ENCODE data around the gene TNFRSF6B.

Gene TNFRSF6B

DNA sequence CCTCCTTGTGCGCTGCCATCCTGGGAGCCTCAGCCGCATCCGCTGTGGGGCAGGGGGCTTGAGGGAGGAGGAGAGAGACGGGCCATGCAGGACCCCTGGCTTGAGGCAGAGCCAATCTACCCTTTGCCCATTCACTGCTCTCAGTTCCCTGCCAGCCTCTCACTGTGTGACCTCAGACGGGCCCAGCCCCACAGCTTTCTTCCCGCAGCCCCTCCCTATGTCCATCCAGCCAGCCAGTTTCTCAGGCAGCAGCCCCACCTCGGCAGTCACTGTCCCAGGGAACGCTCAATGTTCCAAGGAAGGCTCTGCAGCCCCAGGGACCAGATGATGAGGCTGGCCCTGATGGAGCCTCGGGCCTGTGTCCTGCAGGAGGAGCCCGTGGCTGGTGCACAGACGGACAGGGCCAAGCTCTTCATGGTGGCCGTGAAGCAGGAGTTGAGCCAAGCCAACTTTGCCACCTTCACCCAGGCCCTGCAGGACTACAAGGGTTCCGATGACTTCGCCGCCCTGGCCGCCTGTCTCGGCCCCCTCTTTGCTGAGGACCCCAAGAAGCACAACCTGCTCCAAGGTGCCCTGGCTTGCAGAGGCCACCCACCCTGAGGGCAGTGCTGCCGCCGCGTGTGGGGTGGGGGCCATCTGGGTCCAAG is 3.9 kb upstream of the TNFRSF6B start:
- H3K79me2 ChIP-seq (ENCODE audit: insufficient read depth, low read length), result no peaks in the 10 kb centered on the region
- no peak overlapping the region for H3K4me2 ChIP-seq (ENCODE audit: insufficient read depth, low read length)
- no peak overlapping the region for H3K4me3 ChIP-seq (ENCODE audit: low read depth in 1 of 2, low read length in 2 of 2)
- no peaks in the 10 kb centered on the region for H3K4me1 ChIP-seq (ENCODE audit: insufficient read depth, low read length)
- H2AFZ ChIP-seq (ENCODE audit: low read depth, low read length), result no peak overlapping the region
- peaks cover 47% of the 10 kb centered on the region for H3K36me3 ChIP-seq (ENCODE audit: insufficient read depth, low read length)
- H3K9ac ChIP-seq (ENCODE audit: low read depth, low read length), result no peak overlapping the region
- TF ChIP-seq CTCF (IDR thresholded peaks at IDR 0.05; ENCODE audit: borderline replicate concordance, extremely low read depth, low read length, poor library complexity, severe bottlenecking), result no peak
- TF ChIP-seq EZH2 (IDR thresholded peaks at IDR 0.05; ENCODE audit: borderline replicate concordance, low read depth, low read length, severe bottlenecking), result no peak
- no peaks in the 10 kb centered on the region for H3K27me3 ChIP-seq (ENCODE audit: insufficient read depth, low read length, poor library complexity)
- DNase-seq (no peak), ATAC-seq (ENCODE audit: insufficient read depth, low read depth) (no peak)
- peaks cover 18% of the 10 kb centered on the region; the same call in 1 of the 2 replicates for H4K20me1 ChIP-seq (ENCODE audit: insufficient read depth, low read length)
- H3K9me3 ChIP-seq (ENCODE audit: insufficient read depth, low read length, severe bottlenecking), result no peaks in the 10 kb centered on the region
- no peak overlapping the region for H3K27ac ChIP-seq (ENCODE audit: low read length)

GRCh38 chr20:63693083-63693732 is 3.2 kb upstream of the TNFRSF6B start:
- ATAC-seq (ENCODE audit: insufficient read depth, low read depth) (no peak), DNase-seq (no peak)
- Histone ChIP-seq H3K4me3 (ENCODE audit: low read depth in 1 of 2, low read length in 2 of 2) (no peak overlapping the region), H3K27me3 (ENCODE audit: insufficient read depth, low read length, poor library complexity) (no peaks in the 10 kb centered on the region), H3K27ac (ENCODE audit: low read length) (no peak overlapping the region), H3K36me3 (ENCODE audit: insufficient read depth, low read length) (peaks cover 50% of the 10 kb centered on the region), H3K4me2 (ENCODE audit: insufficient read depth, low read length) (no peak overlapping the region), H3K79me2 (ENCODE audit: insufficient read depth, low read length) (no peaks in the 10 kb centered on the region), H2AFZ (ENCODE audit: low read depth, low read length) (no peak overlapping the region), H3K9me3 (ENCODE audit: insufficient read depth, low read length, severe bottlenecking) (no peaks in the 10 kb centered on the region), H3K9ac (ENCODE audit: low read depth, low read length) (no peak overlapping the region), H3K4me1 (ENCODE audit: insufficient read depth, low read length) (no peaks in the 10 kb centered on the region), H4K20me1 (ENCODE audit: insufficient read depth, low read length) (peaks cover 20% of the 10 kb centered on the region; the same call in 1 of the 2 replicates)
- TF ChIP-seq CTCF (IDR thresholded peaks at IDR 0.05; ENCODE audit: borderline replicate concordance, extremely low read depth, low read length, poor library complexity, severe bottlenecking) (no peak), EZH2 (IDR thresholded peaks at IDR 0.05; ENCODE audit: borderline replicate concordance, low read depth, low read length, severe bottlenecking) (no peak)

GRCh38 chr20:63693733-63694583 is 2.5 kb upstream of the TNFRSF6B start:
- Histone ChIP-seq H3K27me3 (ENCODE audit: insufficient read depth, low read length, poor library complexity) (no peaks in the 10 kb centered on the region), H3K4me2 (ENCODE audit: insufficient read depth, low read length) (no peak overlapping the region), H3K27ac (ENCODE audit: low read length) (no peak overlapping the region), H4K20me1 (ENCODE audit: insufficient read depth, low read length) (peaks cover 25% of the 10 kb centered on the region; the same call in 1 of the 2 replicates), H3K9ac (ENCODE audit: low read depth, low read length) (no peak overlapping the region), H3K79me2 (ENCODE audit: insufficient read depth, low read length) (no peaks in the 10 kb centered on the region), H3K4me1 (ENCODE audit: insufficient read depth, low read length) (no peaks in the 10 kb centered on the region), H3K36me3 (ENCODE audit: insufficient read depth, low read length) (peaks cover 50% of the 10 kb centered on the region), H3K9me3 (ENCODE audit: insufficient read depth, low read length, severe bottlenecking) (no peaks in the 10 kb centered on the region), H2AFZ (ENCODE audit: low read depth, low read length) (no peak overlapping the region), H3K4me3 (ENCODE audit: low read depth in 1 of 2, low read length in 2 of 2) (no peak overlapping the region)
- TF ChIP-seq CTCF (IDR thresholded peaks at IDR 0.05; ENCODE audit: borderline replicate concordance, extremely low read depth, low read length, poor library complexity, severe bottlenecking), result no peak
- TF ChIP-seq EZH2 (IDR thresholded peaks at IDR 0.05; ENCODE audit: borderline replicate concordance, low read depth, low read length, severe bottlenecking), result no peak
- no peak for DNase-seq
- ATAC-seq (ENCODE audit: insufficient read depth, low read depth), result no peak
